ENCODE results near the gene EP400.

The EP400 gene

DNA sequence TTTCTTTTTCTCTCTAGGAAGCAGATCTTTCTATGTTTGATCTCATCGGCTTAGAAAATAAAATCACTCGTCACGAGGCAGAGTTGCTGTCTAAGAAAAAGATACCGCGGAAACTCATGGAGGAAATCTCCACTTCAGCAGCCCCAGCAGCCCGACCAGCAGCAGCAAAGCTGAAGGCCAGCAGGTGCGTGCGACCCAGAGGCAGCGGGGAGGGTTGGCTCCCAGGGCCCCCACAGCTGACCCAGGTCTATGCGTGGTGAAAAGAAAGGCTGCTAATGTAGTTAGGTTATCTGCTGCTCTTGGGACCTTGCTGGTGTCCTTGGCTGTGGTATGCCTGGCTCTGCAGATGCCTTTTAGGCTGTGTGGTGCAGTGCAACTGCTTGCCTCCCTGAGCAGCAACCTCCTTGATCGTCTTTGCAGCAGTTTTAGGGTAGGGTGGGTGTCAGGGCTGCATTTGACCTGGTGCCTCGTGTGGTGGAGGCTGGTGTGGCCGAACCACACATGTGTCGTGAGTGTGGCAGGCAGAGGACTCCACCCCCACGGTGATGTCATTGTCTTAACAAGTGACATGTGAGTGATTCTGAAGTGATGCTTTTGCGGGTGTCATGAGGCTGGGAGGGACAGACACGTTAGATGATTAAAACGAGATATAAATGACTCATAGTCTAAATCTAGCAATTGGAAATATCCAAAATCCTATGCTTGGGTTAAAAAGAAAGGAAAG, 68.6 kb downstream of the EP400 start:
- peaks cover 3% of the 10 kb centered on the region for H3K4me1 Mint-ChIP-seq (ENCODE audit: low read depth)
- no peaks in the 10 kb centered on the region for H3K9me3 Mint-ChIP-seq
- H3K27me3 Mint-ChIP-seq (ENCODE audit: low read depth) = no peaks in the 10 kb centered on the region
- peaks cover 34% of the 10 kb centered on the region for H3K36me3 Mint-ChIP-seq (ENCODE audit: low read depth)
- H3K27ac Mint-ChIP-seq = no peak overlapping the region
- no peak overlapping the region for H3K4me3 Mint-ChIP-seq

GRCh38 chr12:132019891-132020290, 70.1 kb downstream of the EP400 start:
- Mint-ChIP-seq H3K4me1 (ENCODE audit: low read depth) (peaks cover 3% of the 10 kb centered on the region), H3K27me3 (ENCODE audit: low read depth) (no peaks in the 10 kb centered on the region), H3K9me3 (no peaks in the 10 kb centered on the region), H3K4me3 (no peak overlapping the region), H3K27ac (no peak overlapping the region), H3K36me3 (ENCODE audit: low read depth) (peaks cover 35% of the 10 kb centered on the region)

GRCh38 chr12:132020292-132020691, 70.5 kb downstream of the EP400 start:
- Mint-ChIP-seq H3K4me1 (ENCODE audit: low read depth) (peaks cover 3% of the 10 kb centered on the region), H3K27me3 (ENCODE audit: low read depth) (no peaks in the 10 kb centered on the region), H3K4me3 (no peak overlapping the region), H3K36me3 (ENCODE audit: low read depth) (peaks cover 38% of the 10 kb centered on the region), H3K27ac (no peak overlapping the region), H3K9me3 (no peaks in the 10 kb centered on the region)

- Mint-ChIP-seq H3K4me1 (ENCODE audit: low read depth) (peaks cover 3% of the 10 kb centered on the region), H3K4me3 (no peak overlapping the region), H3K27me3 (ENCODE audit: low read depth) (no peaks in the 10 kb centered on the region), H3K36me3 (ENCODE audit: low read depth) (peaks cover 38% of the 10 kb centered on the region), H3K9me3 (no peaks in the 10 kb centered on the region), H3K27ac (no peak overlapping the region)
Observed at GRCh38 chr12:132021031-132021871, 71.5 kb downstream of the EP400 start.

DNA sequence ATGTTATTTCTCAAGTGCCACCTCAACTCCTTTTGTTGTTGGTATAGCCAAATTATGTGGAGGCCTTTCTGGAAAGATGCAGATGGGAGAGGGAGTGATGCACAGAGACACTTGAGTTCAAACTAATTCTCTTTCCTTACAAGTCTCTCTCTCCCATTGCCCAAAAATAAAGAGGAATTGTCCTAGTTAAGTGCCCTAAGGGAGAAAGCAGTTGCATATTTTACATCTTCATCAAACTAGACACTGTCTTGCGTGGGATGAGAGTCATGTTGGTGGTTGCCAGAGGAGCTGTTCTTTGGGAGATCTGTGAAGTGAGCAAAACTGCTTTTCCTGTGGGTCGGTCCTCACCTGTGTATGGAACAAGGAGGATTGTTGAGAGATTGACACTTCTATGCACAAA, 72.2 kb downstream of the EP400 start:
- Mint-ChIP-seq H3K27ac (no peak overlapping the region), H3K4me1 (ENCODE audit: low read depth) (peaks cover 3% of the 10 kb centered on the region), H3K9me3 (no peaks in the 10 kb centered on the region), H3K27me3 (ENCODE audit: low read depth) (no peaks in the 10 kb centered on the region), H3K36me3 (ENCODE audit: low read depth) (peaks cover 38% of the 10 kb centered on the region), H3K4me3 (no peak overlapping the region)

- H3K36me3 Mint-ChIP-seq (ENCODE audit: low read depth) = peaks cover 32% of the 10 kb centered on the region
- no peak overlapping the region for H3K4me3 Mint-ChIP-seq
- peaks cover 3% of the 10 kb centered on the region for H3K4me1 Mint-ChIP-seq (ENCODE audit: low read depth)
Observed at GRCh38 chr12:132023658-132024057, 73.9 kb downstream of the EP400 start.

DNA sequence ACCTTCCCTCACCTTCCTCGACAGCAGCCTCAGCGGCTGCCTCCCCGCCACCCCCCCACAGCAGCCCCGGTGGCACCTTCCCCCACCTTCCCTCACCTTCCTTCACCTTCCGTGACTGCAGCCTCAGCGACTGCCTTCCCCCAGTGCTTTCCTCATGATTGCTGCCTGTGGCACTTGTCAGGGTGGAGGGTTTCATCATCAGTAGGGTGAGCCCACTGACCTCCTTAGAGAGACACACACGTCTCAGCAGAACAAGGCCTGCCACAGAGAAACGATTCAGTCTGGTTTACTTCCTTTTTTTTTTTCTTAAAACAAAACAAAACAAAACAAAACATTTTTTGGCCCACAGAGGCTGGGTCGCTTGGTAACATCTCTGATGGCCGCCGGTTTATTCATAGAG, 75.0 kb downstream of the EP400 start:
- no peak overlapping the region for H3K27ac Mint-ChIP-seq

More at GRCh38 chr12:132023658-132024057, 73.9 kb downstream of the EP400 start:
- Mint-ChIP-seq H3K27me3 (ENCODE audit: low read depth) (no peaks in the 10 kb centered on the region), H3K9me3 (no peaks in the 10 kb centered on the region), H3K27ac (no peak overlapping the region)

GRCh38 chr12:132025526-132025925, 75.8 kb downstream of the EP400 start:
- H3K9me3 Mint-ChIP-seq = no peaks in the 10 kb centered on the region
- no peaks in the 10 kb centered on the region for H3K27me3 Mint-ChIP-seq (ENCODE audit: low read depth)
- peaks cover 37% of the 10 kb centered on the region for H3K36me3 Mint-ChIP-seq (ENCODE audit: low read depth)
- peaks cover 3% of the 10 kb centered on the region for H3K4me1 Mint-ChIP-seq (ENCODE audit: low read depth)
- no peak overlapping the region for H3K27ac Mint-ChIP-seq
- no peak overlapping the region for H3K4me3 Mint-ChIP-seq

More for the DNA sequence above, 75.0 kb downstream of the EP400 start:
- peaks cover 30% of the 10 kb centered on the region for H3K36me3 Mint-ChIP-seq (ENCODE audit: low read depth)
- H3K27me3 Mint-ChIP-seq (ENCODE audit: low read depth) = no peaks in the 10 kb centered on the region
- no peaks in the 10 kb centered on the region for H3K9me3 Mint-ChIP-seq
- no peak overlapping the region for H3K4me3 Mint-ChIP-seq
- H3K4me1 Mint-ChIP-seq (ENCODE audit: low read depth) = peaks cover 3% of the 10 kb centered on the region

DNA sequence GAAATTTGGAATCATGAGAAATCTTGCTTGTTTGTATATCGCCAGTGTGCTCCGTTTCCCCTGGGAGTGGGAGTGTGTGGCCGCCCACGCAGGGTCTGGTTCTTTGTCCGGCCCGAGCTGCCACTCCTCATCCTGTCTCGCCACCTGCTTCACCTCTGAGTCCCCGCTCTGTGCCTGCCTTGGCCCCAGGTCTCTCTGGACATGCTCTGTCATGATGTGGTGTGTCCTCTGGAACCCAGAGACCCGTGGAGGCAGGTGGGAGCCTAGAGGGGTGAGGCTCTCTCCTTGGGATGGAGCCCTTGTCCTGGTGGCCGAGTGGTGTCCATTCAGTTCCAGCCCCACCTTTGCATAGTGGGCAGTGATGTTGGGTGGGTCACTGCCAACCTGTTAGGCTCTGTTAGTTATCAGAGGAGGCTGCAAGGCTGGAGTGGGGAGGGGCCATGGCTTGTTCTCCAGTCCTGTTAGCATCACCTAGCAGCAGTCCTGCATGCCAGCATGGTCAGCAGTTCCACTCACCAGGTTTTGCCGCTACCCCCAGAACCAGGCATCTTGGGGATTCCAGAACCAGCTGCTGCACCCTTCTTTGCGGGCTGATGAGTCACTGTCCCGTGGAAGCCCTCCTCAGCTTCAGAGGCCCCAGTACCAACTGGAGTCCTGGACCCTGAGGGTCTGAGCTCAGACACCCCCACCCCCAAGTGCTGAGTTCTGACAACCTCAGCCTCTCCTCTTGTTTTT, 76.5 kb downstream of the EP400 start:
- peaks cover 3% of the 10 kb centered on the region for H3K4me1 Mint-ChIP-seq (ENCODE audit: low read depth)
- H3K36me3 Mint-ChIP-seq (ENCODE audit: low read depth) = peaks cover 41% of the 10 kb centered on the region
- no peaks in the 10 kb centered on the region for H3K9me3 Mint-ChIP-seq
- H3K27ac Mint-ChIP-seq = no peak overlapping the region
- H3K4me3 Mint-ChIP-seq = no peak overlapping the region
- no peaks in the 10 kb centered on the region for H3K27me3 Mint-ChIP-seq (ENCODE audit: low read depth)

- Mint-ChIP-seq H3K36me3 (ENCODE audit: low read depth) (peaks cover 38% of the 10 kb centered on the region), H3K9me3 (no peaks in the 10 kb centered on the region), H3K4me1 (ENCODE audit: low read depth) (peaks cover 3% of the 10 kb centered on the region), H3K27ac (no peak overlapping the region), H3K4me3 (no peak overlapping the region), H3K27me3 (ENCODE audit: low read depth) (no peaks in the 10 kb centered on the region)
Observed at GRCh38 chr12:132026796-132027500, 77.2 kb downstream of the EP400 start.

DNA sequence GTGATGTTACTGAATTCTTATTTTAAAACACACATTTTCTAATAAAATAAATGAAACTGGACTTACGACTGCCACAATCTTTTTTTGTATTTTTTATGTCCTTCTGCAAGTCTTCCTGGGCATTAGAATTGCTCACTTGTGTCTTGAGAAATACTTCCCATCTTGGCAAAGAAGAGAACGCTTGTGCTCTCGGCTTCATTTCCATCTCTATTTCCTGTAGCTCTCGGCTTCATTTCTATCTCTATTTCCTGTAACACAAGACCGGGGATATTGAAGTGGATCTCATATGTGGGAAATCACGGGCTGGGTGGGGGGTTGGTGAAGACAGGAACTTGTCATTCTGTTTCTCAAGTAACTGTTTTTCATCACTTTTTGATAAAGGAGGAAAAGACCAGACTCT, 77.9 kb downstream of the EP400 start:
- no peak overlapping the region for H3K27ac Mint-ChIP-seq
- H3K27me3 Mint-ChIP-seq (ENCODE audit: low read depth) = no peaks in the 10 kb centered on the region
- H3K4me1 Mint-ChIP-seq (ENCODE audit: low read depth) = no peaks in the 10 kb centered on the region
- no peaks in the 10 kb centered on the region for H3K9me3 Mint-ChIP-seq
- peaks cover 35% of the 10 kb centered on the region for H3K36me3 Mint-ChIP-seq (ENCODE audit: low read depth)
- H3K4me3 Mint-ChIP-seq = no peak overlapping the region

DNA sequence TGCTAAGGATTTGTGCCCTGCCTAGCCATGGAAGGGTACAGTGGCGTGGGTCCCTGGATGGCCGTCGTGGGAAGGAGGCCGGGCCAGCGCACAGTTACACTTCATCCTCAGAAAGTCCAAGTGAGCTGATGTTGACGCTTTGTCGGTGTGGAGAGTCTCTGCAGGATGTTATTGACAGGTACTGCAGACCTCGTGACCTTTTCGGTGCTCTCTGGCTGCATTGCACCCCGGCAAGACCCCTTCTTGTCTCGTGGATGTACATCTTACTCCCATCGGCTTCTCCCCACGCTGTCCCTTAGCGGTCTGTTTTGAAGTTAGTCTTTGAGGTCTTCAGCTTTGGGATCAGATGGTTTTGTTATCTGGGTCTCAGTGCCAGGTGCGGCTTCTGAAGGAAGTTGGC, 78.4 kb downstream of the EP400 start:
- no peaks in the 10 kb centered on the region for H3K9me3 Mint-ChIP-seq
- no peak overlapping the region for H3K4me3 Mint-ChIP-seq
- H3K27me3 Mint-ChIP-seq (ENCODE audit: low read depth) = no peaks in the 10 kb centered on the region
- peaks cover 35% of the 10 kb centered on the region for H3K36me3 Mint-ChIP-seq (ENCODE audit: low read depth)
- no peaks in the 10 kb centered on the region for H3K4me1 Mint-ChIP-seq (ENCODE audit: low read depth)
- H3K27ac Mint-ChIP-seq = no peak overlapping the region

- H3K9me3 Mint-ChIP-seq = no peaks in the 10 kb centered on the region
- no peaks in the 10 kb centered on the region for H3K4me1 Mint-ChIP-seq (ENCODE audit: low read depth)
- H3K27me3 Mint-ChIP-seq (ENCODE audit: low read depth) = no peaks in the 10 kb centered on the region
- H3K36me3 Mint-ChIP-seq (ENCODE audit: low read depth) = peaks cover 39% of the 10 kb centered on the region
- no peak overlapping the region for H3K4me3 Mint-ChIP-seq
- no peak overlapping the region for H3K27ac Mint-ChIP-seq
Observed at GRCh38 chr12:132029503-132030300, 80.0 kb downstream of the EP400 start.

Measured in T-helper 1 cell treated with Interleukin-12 subunit alpha and Interleukin-12 subunit beta and Interleukin-4 antibody, amounts not matched to agents 30 μg/mL and 1 μg/mL, for 36 hours (primary cell).